Heart left ventricle (tissue), 13 donors: ENCODE data around the gene TRIM33.

ENCODE experiments used
- POLR2A ChIP-seq, 2 donors: fragments of 450-650 bp; IDR thresholded peaks; one replicate each; pipeline ENCODE4 v1.6.1; 2017; ENCODE audit warnings: antibody characterized with exemption in 2 of 2, mild to moderate bottlenecking in 2 of 2, moderate library complexity in 2 of 2
- TF ChIP-seq, protein P1 (sequence below), 12 donors: fragments of 200-600 bp; sonication (generic) in 4 of 12; IDR thresholded peaks; one replicate each; pipeline versions ENCODE4 v1.5.0 to v1.8.0; 2018 to 2022; ENCODE audit warnings: antibody characterized with exemption in 12 of 12, mild to moderate bottlenecking in 5 of 12
- donor health status: ischemic (EF 13 %, LVEDD 7.1; RV severe dilation, severe dysfunction).
- donor health status: DM: no; HTN: yes; CAD: no.
- donor health status: DM: no; HTN: no; CAD: no.
- donor health status: ischemic (EF 25% LVEDD 6.9; RV normal size, moderate dysfunction).
- donor health status: ischemic (EF 25% LVEDD 5.7; RV mildly dilated, moderate dysfunction).
- donor health status: ischemic (EF 35%, LVEDD 5.7; RV mildly dilated, moderate dysfunction).
- donor health status: nonischemic (EF 11% LVEDD 7.7; RV severe dilation, severe dysfunction).
- donor health status: DM: yes; HTN: yes; CAD: no.
- donor health status: PGD.
- donor health status: ischemic (EF 29% LVEDD 5.4; RV normal size, mild dysfunction).
- donor health status: nonischemic (EF 23%, LVEDD 6.1; RV moderate dilation, normal function).

DNA sequence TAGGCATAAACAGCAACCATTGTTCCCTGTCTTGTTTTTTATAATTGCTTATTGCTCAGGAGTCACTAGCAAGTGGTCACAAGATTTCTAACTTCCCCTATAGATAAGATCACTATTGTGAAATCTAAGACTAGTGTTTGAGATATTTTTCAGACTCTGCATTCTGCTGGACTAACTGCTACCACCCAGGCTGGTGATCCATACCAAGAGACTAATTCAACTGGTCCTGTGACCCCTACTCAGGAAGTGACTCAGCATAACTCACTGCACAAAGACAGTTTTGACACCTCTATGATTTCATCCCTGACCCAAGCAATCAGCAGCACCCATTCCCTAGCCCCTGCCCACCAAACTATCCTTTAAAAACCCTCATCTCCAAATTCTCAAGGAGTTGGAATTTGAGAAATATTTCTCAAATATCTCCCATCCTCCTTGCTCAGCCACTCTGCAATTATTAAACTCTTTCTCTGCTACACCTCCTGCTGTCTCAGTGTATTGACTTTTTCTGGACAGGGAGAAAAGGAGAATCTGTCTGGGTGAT, 52.7 kb downstream of the TRIM33 start:
- TF ChIP-seq, protein P1, sequence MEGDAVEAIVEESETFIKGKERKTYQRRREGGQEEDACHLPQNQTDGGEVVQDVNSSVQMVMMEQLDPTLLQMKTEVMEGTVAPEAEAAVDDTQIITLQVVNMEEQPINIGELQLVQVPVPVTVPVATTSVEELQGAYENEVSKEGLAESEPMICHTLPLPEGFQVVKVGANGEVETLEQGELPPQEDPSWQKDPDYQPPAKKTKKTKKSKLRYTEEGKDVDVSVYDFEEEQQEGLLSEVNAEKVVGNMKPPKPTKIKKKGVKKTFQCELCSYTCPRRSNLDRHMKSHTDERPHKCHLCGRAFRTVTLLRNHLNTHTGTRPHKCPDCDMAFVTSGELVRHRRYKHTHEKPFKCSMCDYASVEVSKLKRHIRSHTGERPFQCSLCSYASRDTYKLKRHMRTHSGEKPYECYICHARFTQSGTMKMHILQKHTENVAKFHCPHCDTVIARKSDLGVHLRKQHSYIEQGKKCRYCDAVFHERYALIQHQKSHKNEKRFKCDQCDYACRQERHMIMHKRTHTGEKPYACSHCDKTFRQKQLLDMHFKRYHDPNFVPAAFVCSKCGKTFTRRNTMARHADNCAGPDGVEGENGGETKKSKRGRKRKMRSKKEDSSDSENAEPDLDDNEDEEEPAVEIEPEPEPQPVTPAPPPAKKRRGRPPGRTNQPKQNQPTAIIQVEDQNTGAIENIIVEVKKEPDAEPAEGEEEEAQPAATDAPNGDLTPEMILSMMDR (IDR thresholded peaks at IDR 0.05) = no peak
- no peak for TF ChIP-seq POLR2A (IDR thresholded peaks at IDR 0.05)
